A673 (cell line): ENCODE data around the gene GDF10.

Source experiments
- CTCF ChIP-seq: fragments of 300-800, 200-600 bp; sonication (generic); conservative IDR thresholded peaks from 2 replicates; pipeline ENCODE4 v1.5.1; 2017; ENCODE audit warnings: low read depth, mild to moderate bottlenecking, antibody characterized with exemption, low read length, moderate library complexity, mixed read lengths
- EZH2 ChIP-seq: fragments of 200-600 bp; sonication (generic); IDR thresholded peaks from 2 replicates; pipeline ENCODE4 v1.6.1; 2017; ENCODE audit warnings: borderline replicate concordance, low read depth, mild to moderate bottlenecking, mixed read lengths, antibody characterized with exemption, low read length; ENCODE audit not compliant: poor library complexity, severe bottlenecking

- TF ChIP-seq CTCF: no peak
- TF ChIP-seq EZH2: no peak
Measured at GRCh38 chr10:47322300-47323061, 22.5 kb downstream of the GDF10 start, which contains the start of gene GDF2.
